Measurements from ENCODE around the gene TYSND1.
"Not testable (repeated sequence)": the region's sequence is repeated elsewhere in the genome, so short reads cannot be mapped to it uniquely, and the experiment has no call there.

Gene TYSND1

GRCh38 chr10:70101668-70102067 lies 44.8 kb downstream of the TYSND1 start:
- no peak for DNase-seq

- not testable (repeated sequence) for DNase-seq
Observed at GRCh38 chr10:70101068-70101562, 45.4 kb downstream of the TYSND1 start.

- DNase-seq: no peak
Observed at GRCh38 chr10:70098271-70098670, 48.2 kb downstream of the TYSND1 start.

GRCh38 chr10:70097459-70097858 lies 49.0 kb downstream of the TYSND1 start:
- DNase-seq: no peak

GRCh38 chr10:70096705-70097420 lies 49.6 kb downstream of the TYSND1 start:
- no peak for DNase-seq

GRCh38 chr10:70096016-70096704 lies 50.3 kb downstream of the TYSND1 start:
- DNase-seq: no peak

GRCh38 chr10:70094250-70094649 lies 52.2 kb downstream of the TYSND1 start:
- no peak for DNase-seq

- no peak for DNase-seq
Observed at GRCh38 chr10:70093335-70093944, 53.1 kb downstream of the TYSND1 start.

- DNase-seq: no peak
Observed at GRCh38 chr10:70092389-70092718, 54.1 kb downstream of the TYSND1 start.

GRCh38 chr10:70090951-70091350 lies 55.5 kb downstream of the TYSND1 start:
- no peak for DNase-seq

- no peak for DNase-seq
Observed at GRCh38 chr10:70090013-70090412, 56.5 kb downstream of the TYSND1 start.

GRCh38 chr10:70088308-70088698 lies 58.2 kb downstream of the TYSND1 start:
- DNase-seq: no peak

All from NCI-H446 (cell line).